DLD1 (cell line): ENCODE data around the gene INTS1.

Source experiments
- in situ Hi-C: cut with HindIII; loops from 2 replicates; pipeline ENCODE4 v1.10.0; 2017; ENCODE audit warnings: low sequenced_read_pairs

The INTS1 gene

DNA sequence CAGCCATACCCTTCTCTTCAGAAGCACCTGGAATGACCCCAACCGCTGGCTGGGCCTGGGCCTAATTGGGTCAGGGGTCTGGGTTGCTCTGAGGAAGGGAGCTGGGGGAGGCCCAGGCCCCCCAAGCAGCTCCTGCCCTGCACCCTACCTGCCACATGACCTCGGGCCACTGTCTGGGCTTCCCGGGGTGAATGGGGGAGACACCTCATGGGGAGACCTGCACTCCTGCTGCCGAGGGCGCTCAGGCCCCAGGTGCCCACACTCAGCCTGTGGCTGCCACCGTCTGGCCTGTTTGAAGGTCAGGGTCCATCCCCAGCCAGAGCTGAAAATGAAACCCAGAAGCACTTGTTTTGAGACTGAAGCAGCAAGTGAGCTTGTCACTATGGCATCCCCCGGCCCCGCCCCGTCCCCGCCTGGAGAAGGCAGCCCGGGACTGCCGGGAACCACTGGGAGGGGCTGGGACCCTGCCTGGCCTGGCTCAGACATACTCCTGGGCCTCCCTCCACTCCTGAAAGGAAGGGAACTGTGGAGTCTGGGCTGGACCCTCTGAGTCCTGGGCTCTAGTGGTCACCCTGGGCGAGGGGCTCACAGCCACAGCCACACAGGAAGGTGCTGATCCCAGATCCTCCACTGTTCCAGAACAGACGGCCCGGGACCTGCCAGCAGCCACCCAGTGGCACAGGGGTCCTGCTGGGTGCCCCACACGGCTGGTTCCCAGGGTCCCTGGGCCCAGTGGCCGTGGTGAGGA is 37.5 kb downstream of the INTS1 start:
- in situ Hi-C loops, result no loop called here

- in situ Hi-C loops, result no loop called here
Observed at GRCh38 chr7:1464694-1465093, 39.5 kb downstream of the INTS1 start.

DNA sequence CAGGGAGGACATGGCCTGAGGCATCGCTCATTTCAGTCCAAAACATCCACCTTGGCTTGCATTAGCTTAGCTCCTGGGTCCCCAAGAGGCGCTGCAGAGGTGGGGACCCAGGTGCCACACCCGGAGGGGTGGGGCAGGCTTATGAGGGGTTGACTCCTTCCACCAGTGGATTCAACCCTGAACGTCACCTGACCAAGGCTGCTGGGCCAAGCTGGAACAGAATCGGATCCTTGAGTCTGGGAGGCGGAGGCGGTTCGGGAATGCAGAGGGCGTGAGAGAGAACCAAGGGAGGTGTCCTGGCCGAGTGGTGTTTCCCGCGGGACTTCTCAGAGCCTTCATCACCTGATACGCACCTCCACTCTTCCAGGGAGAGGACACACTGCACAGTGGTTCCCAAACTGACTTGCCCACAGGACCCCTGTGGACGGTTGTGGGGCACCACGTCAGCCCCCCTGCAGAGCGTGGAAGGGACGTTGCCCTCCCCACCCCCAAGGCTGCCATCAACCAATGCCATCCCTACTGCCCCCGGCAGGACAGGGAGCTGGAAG is 40.4 kb downstream of the INTS1 start:
- in situ Hi-C loops, result no loop called here

GRCh38 chr7:1461646-1462375 is 42.4 kb downstream of the INTS1 start:
- in situ Hi-C loops, result no loop called here

DNA sequence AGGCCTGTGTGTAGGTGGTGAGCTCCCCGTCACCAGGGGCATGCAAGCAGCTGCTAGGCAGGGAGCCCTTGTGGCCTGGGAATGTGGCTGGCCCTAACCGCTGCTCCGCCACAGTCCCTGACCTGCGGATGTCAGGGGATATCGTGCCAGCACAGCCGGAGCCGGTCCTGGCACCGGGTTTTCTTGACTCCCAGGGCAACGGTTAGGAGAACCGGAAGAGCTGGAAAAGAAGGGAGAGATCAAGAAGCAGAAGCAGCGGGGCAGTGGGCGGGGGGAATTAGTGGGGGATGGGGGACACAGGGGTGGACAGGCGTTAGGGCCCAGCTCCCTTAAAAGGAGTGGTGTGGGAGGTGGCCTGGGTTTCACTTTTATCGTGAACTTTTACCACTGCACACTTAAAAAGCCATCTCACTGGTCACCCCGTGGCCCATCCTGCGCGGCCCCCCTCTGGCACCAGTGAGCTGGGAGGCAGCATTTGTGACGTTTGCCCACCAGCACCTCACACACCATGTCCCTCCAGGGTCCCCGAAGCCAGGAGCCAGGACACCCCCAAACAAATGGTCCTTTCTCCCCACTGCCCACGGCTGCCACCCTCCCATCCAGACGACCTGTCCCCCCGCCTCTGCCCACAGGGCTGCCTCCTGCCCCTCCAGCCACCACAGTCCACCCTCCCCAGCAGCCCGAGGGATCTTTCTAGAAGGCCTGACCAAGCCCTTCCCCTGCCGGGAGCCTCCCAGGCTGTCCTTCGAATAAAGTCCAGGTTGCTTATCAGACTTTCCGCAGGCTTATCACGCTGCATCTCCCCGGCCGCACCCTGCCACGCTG is 43.2 kb downstream of the INTS1 start:
- in situ Hi-C loops, result no loop called here

GRCh38 chr7:1459920-1460820 is 44.0 kb downstream of the INTS1 start:
- in situ Hi-C loops, result no loop called here

DNA sequence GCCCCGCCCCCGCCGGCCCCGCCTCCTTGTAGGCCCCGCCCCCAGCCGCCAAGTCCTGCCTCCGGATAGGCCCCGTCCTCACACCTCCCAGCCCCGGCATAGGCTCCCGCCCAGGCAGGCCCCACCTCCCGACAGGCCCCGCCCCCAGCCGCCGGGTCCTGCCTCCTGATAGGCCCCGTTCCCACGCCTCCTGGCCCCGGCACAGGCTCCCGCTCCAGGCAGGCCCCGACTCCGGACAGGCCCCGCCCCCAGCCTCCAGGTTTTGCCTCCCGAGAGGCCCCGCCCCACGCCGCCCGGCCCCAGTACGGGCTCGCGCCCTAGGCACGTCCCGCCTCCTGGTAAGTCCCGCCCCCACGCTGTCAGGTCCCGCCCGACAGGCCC is 44.7 kb downstream of the INTS1 start:
- in situ Hi-C loops, result no loop called here

- in situ Hi-C loops, result no loop called here
Observed at GRCh38 chr7:1458683-1459511, 45.3 kb downstream of the INTS1 start, which contains the start of gene MICALL2. Gene MICALL2, minus strand, starts transcription at chr7:1459470. Its CDS starts 144 bp downstream, at chr7:1459326.

GRCh38 chr7:1457949-1458682 is 46.1 kb downstream of the INTS1 start:
- in situ Hi-C loops, result no loop called here

GRCh38 chr7:1457059-1457948 is 46.9 kb downstream of the INTS1 start:
- in situ Hi-C loops, result no loop called here

DNA sequence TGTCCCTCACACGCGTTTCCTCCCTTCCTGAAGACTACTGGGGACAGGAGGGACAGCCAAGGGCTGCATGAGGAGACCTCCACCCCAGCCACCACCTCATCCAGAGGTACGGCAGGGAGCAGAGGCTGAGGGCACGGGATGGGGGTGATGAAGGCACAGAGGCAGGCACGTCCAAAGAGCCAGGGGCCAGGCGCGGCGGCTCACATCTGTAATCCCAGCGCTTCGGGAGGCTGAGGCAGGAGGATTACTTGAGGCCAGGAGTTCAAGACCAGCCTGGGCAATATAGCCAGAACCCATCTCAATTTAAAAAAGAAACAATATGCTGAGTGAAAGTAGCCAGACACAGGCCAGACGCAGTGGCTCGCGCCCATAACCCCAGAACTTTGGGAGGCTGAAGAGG is 48.2 kb downstream of the INTS1 start:
- in situ Hi-C loops, result no loop called here

GRCh38 chr7:1455241-1455939 is 48.8 kb downstream of the INTS1 start:
- in situ Hi-C loops, result no loop called here

DNA sequence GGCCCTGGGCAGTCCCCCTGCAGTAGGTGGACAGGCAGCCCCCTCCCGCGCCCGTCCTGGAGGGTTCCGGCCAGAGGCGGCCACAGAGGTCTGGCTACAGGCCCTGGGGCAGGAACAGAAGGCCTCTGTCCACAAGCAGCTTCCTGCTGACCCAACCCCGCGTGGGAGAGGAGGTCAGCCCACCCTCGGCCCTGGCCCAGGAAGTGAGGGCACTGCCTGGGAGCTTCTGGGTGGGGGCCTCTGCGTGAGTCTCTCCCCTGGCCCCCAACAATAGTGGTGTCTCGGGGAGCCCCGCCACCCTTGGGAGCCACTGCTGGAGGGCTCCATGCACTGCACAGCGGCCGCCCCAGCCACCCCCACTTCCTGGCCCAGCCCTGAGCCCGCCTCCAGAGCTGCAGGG is 49.6 kb downstream of the INTS1 start:
- in situ Hi-C loops, result no loop called here

DNA sequence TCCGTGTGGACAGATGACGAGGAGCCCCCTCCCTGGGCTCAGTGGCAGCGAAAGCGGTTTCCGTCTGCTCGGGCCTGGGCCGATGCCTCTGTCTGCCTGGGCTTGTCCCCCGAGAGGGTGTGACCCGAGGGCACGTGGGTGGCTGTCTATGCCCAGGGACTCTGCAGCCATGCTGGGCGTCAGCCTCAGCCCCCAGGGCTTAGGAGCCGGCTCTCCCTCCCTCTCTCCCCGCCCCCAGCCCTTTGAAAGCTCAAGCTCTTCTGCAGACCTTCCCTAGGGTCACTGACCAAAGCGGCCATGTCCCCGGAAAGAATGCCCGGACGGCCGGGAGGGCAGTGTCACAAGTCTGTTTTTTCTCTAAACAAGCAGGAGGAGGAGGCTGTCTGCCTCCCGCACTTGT is 52.0 kb downstream of the INTS1 start:
- in situ Hi-C loops, result no loop called here

DNA sequence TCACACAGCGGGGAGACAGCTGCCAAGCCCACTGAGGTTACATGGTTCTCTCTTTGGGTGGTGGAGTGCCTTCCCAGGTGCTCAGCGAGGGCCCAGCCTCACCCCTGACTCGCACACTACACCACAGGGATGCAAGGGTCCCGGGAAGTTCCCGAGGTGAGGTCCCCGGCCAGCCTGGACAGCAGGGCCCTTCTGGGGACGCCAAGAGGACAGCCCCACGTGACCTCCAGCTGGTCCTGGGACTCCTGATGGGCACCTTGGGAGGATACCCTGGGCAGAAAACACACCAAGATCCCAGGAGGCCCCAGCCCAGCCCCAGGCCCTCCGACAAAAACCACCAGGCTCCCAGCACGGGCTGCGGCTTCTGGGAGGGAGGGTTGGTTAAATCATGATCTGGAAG is 53.2 kb downstream of the INTS1 start:
- in situ Hi-C loops, result no loop called here

DNA sequence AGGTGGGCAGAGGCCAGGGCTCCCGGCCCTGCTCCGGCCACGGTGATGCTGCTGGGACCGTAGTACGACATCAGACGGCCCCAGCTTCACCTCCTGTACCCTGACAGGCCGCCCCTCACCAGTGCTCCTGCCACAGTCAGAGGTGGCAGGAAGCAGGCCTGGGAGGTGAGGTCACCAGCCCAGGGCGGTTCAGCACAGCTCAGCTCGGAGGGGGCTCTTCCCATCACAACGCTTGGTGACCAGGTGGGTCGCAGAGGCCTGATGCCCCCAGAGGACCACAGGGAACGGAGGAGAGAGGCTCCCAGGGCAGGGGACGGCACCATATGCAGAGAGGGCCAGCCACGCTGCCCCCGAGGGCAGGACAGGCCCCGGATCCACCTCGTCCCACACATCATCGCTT is 53.8 kb downstream of the INTS1 start:
- in situ Hi-C loops, result no loop called here

- in situ Hi-C loops, result no loop called here
Observed at GRCh38 chr7:1449951-1450350, 54.2 kb downstream of the INTS1 start.
